IMR-90 (cell line): Measurements from ENCODE around the gene GAREM1. TPM values are rescaled to one million over a fixed set of nuclear protein-coding genes. Genes with fewer than 3 reads are reported as not detected.
"Not testable (repeated sequence)": the region's sequence is repeated elsewhere in the genome, so short reads cannot be mapped to it uniquely, and the experiment has no call there.

Experiments
- ATAC-seq: fragments of 200-7000 bp; cut with Tn5 transposase; 2 replicates; pipeline ENCODE4 v1.9.1; 2020; ENCODE audit warnings: low read depth, mild to moderate bottlenecking, moderate library complexity
- BruUV-seq: library from RNA; stranded (reverse); fragments of 400-500 nt; replicated peaks from 2 replicates; lab custom pipeline; 2021; lab: Mats Ljungman, UMichigan
- CTCF ChIA-PET: fragments of 300-600 bp; formaldehyde crosslinking; extraction: SDS; loops from one replicate; lab custom pipeline; 2021; ENCODE audit warnings: antibody characterized with exemption; lab: Yijun Ruan, JAX
- POLR2A ChIA-PET: fragments of 300-600 bp; sonication (Branson Sonifier 250); formaldehyde crosslinking; loops from one replicate; lab custom pipeline; 2022; ENCODE audit warnings: antibody characterized with exemption; ENCODE audit not compliant: unreplicated experiment; lab: Charles Lee
- DNase-seq: peaks from one replicate; pipeline ENCODE4 v3.0.0; 2013
- H2AFZ ChIP-seq: replicated peaks from 2 replicates; pipeline ENCODE3; 2013; ENCODE audit warnings: low read length, mild to moderate bottlenecking; ENCODE audit not compliant: poor library complexity
- H2AK5ac ChIP-seq: 2 replicates; pipeline ENCODE4 v1.6.1; 2013; ENCODE audit warnings: low read depth, low read length, inconsistent platforms
- H2AK9ac ChIP-seq: replicated peaks from 2 replicates; pipeline ENCODE3; 2013; ENCODE audit warnings: mild to moderate bottlenecking, low read depth, low read length, moderate library complexity; ENCODE audit not compliant: poor library complexity
- H2BK120ac ChIP-seq: 2 replicates; pipeline ENCODE4 v1.6.1; 2013; ENCODE audit warnings: low read depth, low read length, inconsistent platforms
- H2BK15ac ChIP-seq: 3 replicates; pipeline ENCODE4 v1.6.1; 2013; ENCODE audit warnings: low read depth, low read length, inconsistent platforms
- H2BK20ac ChIP-seq: 2 replicates; pipeline ENCODE4 v1.6.1; 2013; ENCODE audit warnings: low read depth, mild to moderate bottlenecking, inconsistent platforms, low read length, moderate library complexity
- H2BK5ac ChIP-seq: 2 replicates; pipeline ENCODE4 v1.6.1; 2013; ENCODE audit warnings: mild to moderate bottlenecking, low read depth, low read length, inconsistent platforms; ENCODE audit not compliant: poor library complexity, severe bottlenecking
- H3K14ac ChIP-seq: replicated peaks from 2 replicates; pipeline ENCODE4 v1.6.1; 2013; ENCODE audit warnings: low read depth, low read length, inconsistent platforms
- H3K18ac ChIP-seq: 2 replicates; pipeline ENCODE4 v1.6.1; 2013; ENCODE audit warnings: low read depth, low read length, control low read depth
- H3K23ac ChIP-seq: 2 replicates; pipeline ENCODE4 v1.6.1; 2013; ENCODE audit warnings: low read depth, low read length, inconsistent platforms
- H3K27ac ChIP-seq: 2 replicates; pipeline ENCODE4 v1.5.1; 2013; ENCODE audit warnings: mild to moderate bottlenecking, control low read depth, low read length; ENCODE audit not compliant: insufficient read depth
- H3K27me3 ChIP-seq: 2 replicates; pipeline ENCODE4 v1.6.1; 2013; ENCODE audit warnings: low read length; ENCODE audit not compliant: control insufficient read depth, insufficient read depth
- H3K36me3 ChIP-seq: 2 replicates; pipeline ENCODE4 v1.6.1; 2013; ENCODE audit warnings: low read length, mixed read lengths; ENCODE audit not compliant: control insufficient read depth, insufficient read depth
- H3K4ac ChIP-seq: 2 replicates; pipeline ENCODE4 v1.6.1; 2013; ENCODE audit warnings: low read depth, low read length, inconsistent platforms
- H3K4me1 ChIP-seq: 2 replicates; pipeline ENCODE4 v1.6.1; 2013; ENCODE audit warnings: low read length, mixed read lengths; ENCODE audit not compliant: control insufficient read depth, insufficient read depth
- H3K4me2 ChIP-seq: 2 replicates; pipeline ENCODE4 v1.6.1; 2013; ENCODE audit warnings: low read depth, mild to moderate bottlenecking, control low read depth, low read length, moderate library complexity
- H3K4me3 ChIP-seq: 2 replicates; pipeline ENCODE4 v1.5.1; 2013; ENCODE audit warnings: low read depth, mild to moderate bottlenecking, control low read depth, low read length, moderate library complexity; ENCODE audit not compliant: insufficient read depth
- H3K56ac ChIP-seq: 2 replicates; pipeline ENCODE4 v1.6.1; 2013; ENCODE audit warnings: low read length, inconsistent platforms; ENCODE audit not compliant: insufficient read depth; ENCODE audit errors: extremely low read depth
- H3K79me1 ChIP-seq, 2 experiments: 2 replicates each; pipeline ENCODE4 v1.6.1; 2013; ENCODE audit warnings: low read length in 2 of 2, inconsistent platforms in 1 of 2, low read depth in 1 of 2
- H3K9ac ChIP-seq: 2 replicates; pipeline ENCODE4 v1.6.1; 2013; ENCODE audit warnings: low read depth, low read length, control low read depth
- H3K9me1 ChIP-seq: 2 replicates; pipeline ENCODE4 v1.6.1; 2013; ENCODE audit warnings: low read length, inconsistent platforms; ENCODE audit not compliant: insufficient read depth
- H3K9me3 ChIP-seq: 2 replicates; pipeline ENCODE4 v1.6.1; 2013; ENCODE audit warnings: low read length; ENCODE audit not compliant: control insufficient read depth, insufficient read depth
- H4K20me1 ChIP-seq: 2 replicates; pipeline ENCODE4 v1.6.1; 2013; ENCODE audit warnings: low read length, inconsistent platforms; ENCODE audit not compliant: insufficient read depth
- H4K5ac ChIP-seq: 2 replicates; pipeline ENCODE4 v1.6.1; 2013; ENCODE audit warnings: mild to moderate bottlenecking, low read depth, low read length, control low read depth
- H4K8ac ChIP-seq, 2 experiments: 2 replicates each; pipeline ENCODE4 v1.6.1; 2013; ENCODE audit warnings: low read depth in 2 of 2, low read length in 2 of 2, control low read depth in 1 of 2, inconsistent platforms in 1 of 2
- H4K91ac ChIP-seq: 2 replicates; pipeline ENCODE4 v1.6.1; 2013; ENCODE audit warnings: low read depth, low read length, inconsistent platforms; ENCODE audit not compliant: insufficient read depth
- CEBPB ChIP-seq: IDR thresholded peaks from 2 replicates; pipeline ENCODE4 v1.6.1; 2012; ENCODE audit warnings: low read depth, low read length, improper control_type of control experiment
- POLR2A ChIP-seq: IDR thresholded peaks from 2 replicates; pipeline ENCODE4 v1.6.1; 2012; ENCODE audit warnings: mild to moderate bottlenecking, low read depth, low read length
- RAD21 ChIP-seq: IDR thresholded peaks from 2 replicates; pipeline ENCODE4 v1.6.1; 2012; ENCODE audit warnings: low read length, improper control_type of control experiment
- RFX5 ChIP-seq: IDR thresholded peaks from 2 replicates; pipeline ENCODE4 v1.8.0; 2012; ENCODE audit warnings: low read depth, mild to moderate bottlenecking, low read length, moderate library complexity
- SMC3 ChIP-seq: fragments of 150-350 bp; IDR thresholded peaks from 2 replicates; pipeline ENCODE4 v1.6.1; 2016; ENCODE audit warnings: low read depth, mild to moderate bottlenecking, antibody characterized with exemption, low read length, moderate library complexity
- WGBS, 2 experiments: methylation state at CpG; one replicate each; pipeline versions ENCODE4 v1.1.5 to v1.1.7; 2013; ENCODE audit warnings: missing lambda C conversion rate in 2 of 2; ENCODE audit not compliant: insufficient read length in 1 of 2; ENCODE audit errors: extremely low coverage in 2 of 2; 5-methylcytosine and 5-hydroxymethylcytosine counted together
- dilution Hi-C: fragments of 300-500 bp; cut with HindIII; formaldehyde crosslinking; loops from one replicate; pipeline ENCODE4 v1.14.3; 2018; ENCODE audit warnings: low sequenced_read_pairs; ENCODE audit not compliant: unreplicated experiment
- in situ Hi-C: fragments of 300-500 bp; cut with MboI; formaldehyde crosslinking; loops from 3 replicates; pipeline ENCODE4 v1.14.3; 2019; ENCODE audit warnings: low sequenced_read_pairs, inconsistent platforms, mixed read lengths
- intact Hi-C: fragments of 100-400 bp; cut with micrococcal nuclease; formaldehyde crosslinking; loops from 2 replicates; pipeline ENCODE4 v1.10.0; 2022
- polyA plus RNA-seq, 3 experiments: library from polyadenylated mRNA; depleted of rRNA; stranded (reverse); fragments of >200 nt; gene quantifications; 2 replicates each; pipeline ENCODE4 v1.2.3, GENCODE V29; 2012; ENCODE audit warnings: low replicate concordance in 1 of 3
- total RNA-seq: library from RNA; depleted of rRNA; stranded (reverse); fragments of >200 nt; gene quantifications from 2 replicates; pipeline ENCODE4 v1.2.3, GENCODE V29; 2012

GAREM1 gene
- total and polyA plus RNA-seq, 2 of the 4 experiments (the other 2 are of a cell fraction), result 1.4 to 2.3 TPM

DNA sequence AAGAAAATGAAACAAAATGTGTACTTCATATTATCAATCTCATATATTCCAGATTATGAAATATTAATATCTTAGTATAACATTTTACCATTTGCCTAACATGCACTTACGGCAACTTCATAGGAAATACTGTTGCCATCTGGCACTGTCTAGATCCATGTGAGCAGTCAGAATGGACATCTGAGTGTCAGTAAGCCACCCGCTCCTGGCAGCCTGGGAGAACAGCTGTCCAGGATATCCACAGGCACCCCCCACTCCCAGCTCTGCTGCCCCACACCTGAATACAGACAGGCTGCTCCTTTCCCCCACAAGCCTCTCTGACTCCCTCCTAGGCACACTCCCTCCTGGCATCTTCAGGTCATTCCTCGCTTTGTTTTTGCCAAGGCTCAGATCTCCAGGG is 127.0 kb downstream of the GAREM1 start:
- no peak overlapping the region for H3K23ac ChIP-seq
- no peaks in the 10 kb centered on the region for H3K27me3 ChIP-seq

DNA sequence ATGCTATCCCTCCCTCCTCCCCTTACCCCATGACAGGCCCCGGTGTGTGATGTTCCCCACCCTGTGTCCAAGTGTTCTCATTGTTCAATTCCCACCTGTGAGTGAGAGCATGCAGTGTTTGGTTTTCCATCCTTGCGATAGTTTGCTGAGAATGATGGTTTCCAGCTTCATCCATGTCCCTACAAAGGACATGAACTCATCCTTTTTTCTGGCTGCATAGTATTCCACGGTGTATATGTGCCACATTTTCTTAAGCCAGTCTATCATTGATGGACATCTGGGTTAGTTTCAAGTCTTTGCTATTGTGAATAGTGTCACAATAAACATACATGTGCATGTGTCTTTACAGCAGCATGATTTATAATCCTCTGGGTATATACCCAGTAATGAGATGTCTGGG is 129.6 kb downstream of the GAREM1 start:
- POLR2A ChIA-PET, H3K4me3 ChIP-seq, H2AK9ac ChIP-seq, H4K5ac ChIP-seq, H3K4me1 ChIP-seq, intact Hi-C loops, H3K79me1 ChIP-seq, H3K27me3 ChIP-seq, H3K36me3 ChIP-seq, H3K56ac ChIP-seq, H2BK120ac ChIP-seq, H3K18ac ChIP-seq, H3K23ac ChIP-seq, CTCF ChIA-PET, H3K9ac ChIP-seq, H2BK5ac ChIP-seq, H3K9me1 ChIP-seq, H2BK15ac ChIP-seq, H3K4me2 ChIP-seq, dilution Hi-C loops, H3K14ac ChIP-seq, H2BK20ac ChIP-seq, H3K4ac ChIP-seq, H4K20me1 ChIP-seq, H2AFZ ChIP-seq, in situ Hi-C loops, H2AK5ac ChIP-seq, BruUV-seq, DNase-seq, H3K27ac ChIP-seq, H4K91ac ChIP-seq, ATAC-seq, H3K9me3 ChIP-seq, H4K8ac ChIP-seq: not testable (repeated sequence)
- no CpG with 5 or more reads among the region's 3 CpGs for WGBS, 2 experiments

More for the DNA sequence above, 127.0 kb downstream of the GAREM1 start:
- H3K4me2 ChIP-seq, result no peak overlapping the region
- H2AFZ ChIP-seq, result no peak overlapping the region
- TF ChIP-seq RAD21 (no peak), SMC3 (no peak), RFX5 (no peak), CEBPB (no peak), POLR2A (no peak)
- no peak overlapping the region for H4K5ac ChIP-seq
- ChIA-PET CTCF (interaction anchor here (1.7 kb wide), 1 partner anchor 127 kb away, joined by 4 read pairs; the partner anchor contains the start of gene GAREM1), POLR2A (no interaction called here)
- H4K8ac ChIP-seq, result no peak overlapping the region
- H3K9me1 ChIP-seq, result 0 out of 2 replicates have a peak, but pooled peaks cover 3% of the 10 kb centered on the region
- dilution Hi-C loops, result no loop called here
- intact Hi-C loops, result no loop called here
- H3K79me1 ChIP-seq, result no peaks in the 10 kb centered on the region
- no peak overlapping the region for H2BK120ac ChIP-seq
- no peak overlapping the region for H3K27ac ChIP-seq
- no peaks in the 10 kb centered on the region for H3K36me3 ChIP-seq
- no peak overlapping the region for H3K14ac ChIP-seq
- H3K4me1 ChIP-seq, result peaks cover 3% of the 10 kb centered on the region
- no peaks in the 10 kb centered on the region for H3K9me3 ChIP-seq
- ATAC-seq (no peak), DNase-seq (no peak)
- no peak overlapping the region for H2BK5ac ChIP-seq
- in situ Hi-C loops, result no loop called here
- no peak overlapping the region for H3K9ac ChIP-seq
- H2AK9ac ChIP-seq, result no peak overlapping the region
- no peaks in the 10 kb centered on the region for H4K20me1 ChIP-seq
- H3K4me3 ChIP-seq, result no peak overlapping the region
- no peak overlapping the region for H2BK15ac ChIP-seq
- H3K4ac ChIP-seq, result no peak overlapping the region
- no peak overlapping the region for H3K56ac ChIP-seq
- H3K18ac ChIP-seq, result no peak overlapping the region
- H4K91ac ChIP-seq, result no peak overlapping the region
- BruUV-seq, result no TSS peak
- H2BK20ac ChIP-seq, result no peak overlapping the region
- 95% methylated on average over 2 of the region's 3 CpGs; no CpG with 5 or more reads in 1 of the 2 experiments for WGBS, 2 experiments
- no peak overlapping the region for H2AK5ac ChIP-seq
